Raji (cell line): Measurements from ENCODE around the gene HLF.

Source experiments
- POLR2A ChIP-seq: IDR thresholded peaks from 2 replicates; pipeline ENCODE4 v1.6.1; 2011; ENCODE audit warnings: low read depth, low read length, control low read depth; ENCODE audit not compliant: insufficient read depth

The HLF gene

GRCh38 chr17:55335625-55336024 lies 70.9 kb downstream of the HLF start:
- TF ChIP-seq POLR2A = no peak

GRCh38 chr17:55336426-55336825 lies 71.7 kb downstream of the HLF start:
- TF ChIP-seq POLR2A = no peak

DNA sequence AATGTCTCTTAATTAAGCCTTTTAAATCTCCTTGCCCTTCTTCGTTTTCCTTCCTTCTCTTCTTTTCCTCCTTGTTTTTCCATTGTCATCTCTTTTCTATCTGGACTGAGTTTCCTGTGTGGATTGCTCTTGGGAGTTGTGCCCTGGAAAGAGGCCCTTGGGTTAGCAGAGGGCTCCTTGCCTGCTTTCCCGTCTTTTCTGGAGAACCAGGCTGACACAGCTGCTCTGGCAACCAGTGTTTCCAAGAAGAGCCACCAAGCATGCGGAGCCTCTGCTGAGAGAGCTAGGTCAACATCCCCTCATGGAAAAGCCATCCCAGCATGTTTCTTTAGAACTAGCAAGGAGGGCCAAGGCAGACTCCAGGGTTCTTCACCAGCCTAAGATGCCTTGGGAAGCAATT lies 75.4 kb downstream of the HLF start:
- no peak for TF ChIP-seq POLR2A

- no peak for TF ChIP-seq POLR2A
These were observed 75.9 kb downstream of the HLF start for GRCh38 chr17:55340686-55341085.

DNA sequence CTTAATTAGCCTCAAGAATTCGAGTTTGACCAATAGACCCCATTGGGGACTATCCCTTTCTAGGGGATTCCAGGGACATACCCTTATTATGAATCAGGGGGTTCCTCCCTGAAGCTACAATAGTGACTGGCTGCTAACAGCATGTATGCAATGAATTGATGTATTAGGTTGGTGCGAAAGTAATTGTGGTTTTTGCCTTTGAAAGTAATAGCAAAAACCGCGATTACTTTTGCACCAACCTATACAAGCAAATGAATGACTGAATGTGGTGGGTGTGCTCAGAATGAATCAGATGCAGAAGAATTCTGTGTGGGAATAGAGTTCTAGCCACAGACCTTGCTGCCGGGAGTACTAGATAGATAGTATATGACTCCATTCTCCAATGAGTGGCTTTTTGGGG lies 76.7 kb downstream of the HLF start:
- TF ChIP-seq POLR2A = no peak

GRCh38 chr17:55342800-55343585 lies 78.2 kb downstream of the HLF start:
- no peak for TF ChIP-seq POLR2A

GRCh38 chr17:55343900-55344513 lies 79.2 kb downstream of the HLF start:
- TF ChIP-seq POLR2A = no peak

DNA sequence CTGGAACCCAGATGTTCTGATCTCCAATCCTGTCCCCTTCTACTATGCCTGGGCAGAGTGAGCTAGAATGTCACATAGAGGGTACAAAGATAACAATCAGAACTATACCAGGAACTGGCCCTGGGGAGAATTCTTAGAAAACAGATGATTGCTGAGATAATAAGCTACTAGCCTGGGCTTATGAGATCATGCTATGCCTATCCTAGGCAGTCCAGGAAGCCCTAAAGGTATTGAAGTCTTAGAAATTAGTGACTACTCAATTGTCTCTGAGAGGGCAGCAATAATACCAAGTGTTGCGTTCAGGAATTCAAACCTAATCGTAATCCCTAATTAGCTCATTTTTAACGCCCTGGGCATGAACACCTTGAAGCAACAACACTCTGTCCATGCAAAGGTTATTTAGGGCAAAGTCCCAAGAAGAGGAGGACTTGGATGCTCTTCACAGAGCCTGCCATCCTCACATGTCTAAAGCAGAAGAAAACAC lies 79.8 kb downstream of the HLF start:
- no peak for TF ChIP-seq POLR2A

- TF ChIP-seq POLR2A = no peak
These were observed 80.4 kb downstream of the HLF start for GRCh38 chr17:55345132-55345531.

- TF ChIP-seq POLR2A = no peak
These were observed 81.9 kb downstream of the HLF start for GRCh38 chr17:55346658-55347057.

GRCh38 chr17:55347341-55347740 lies 82.6 kb downstream of the HLF start:
- TF ChIP-seq POLR2A = no peak

DNA sequence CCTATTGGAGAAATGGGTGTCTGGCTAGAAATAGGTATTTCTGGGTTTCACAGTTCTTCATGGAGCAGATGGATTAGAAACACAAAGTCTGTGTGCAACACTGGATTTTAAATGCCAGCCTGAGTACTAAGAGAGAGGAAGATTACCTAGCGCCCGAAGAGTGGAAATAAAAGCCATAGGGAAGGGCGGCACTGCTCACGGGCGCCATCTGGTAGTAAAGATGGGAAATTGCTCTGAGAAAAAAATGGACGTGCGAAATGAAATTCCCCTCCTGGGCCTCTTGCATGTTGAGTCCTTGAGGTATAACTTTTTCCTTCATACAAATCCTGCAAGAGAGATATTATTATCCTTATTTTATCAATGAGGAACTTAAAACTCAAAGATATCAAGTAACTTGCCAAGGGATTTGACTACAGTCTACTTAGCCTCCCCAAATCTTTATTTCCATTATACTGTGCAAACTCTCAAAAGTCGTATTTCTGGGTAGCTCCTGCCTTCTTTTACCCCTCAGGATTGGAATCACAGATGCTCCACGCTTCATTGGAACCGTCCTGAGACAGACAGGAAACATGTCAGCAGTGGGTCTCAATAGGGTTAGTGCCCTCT lies 84.1 kb downstream of the HLF start:
- no peak for TF ChIP-seq POLR2A

DNA sequence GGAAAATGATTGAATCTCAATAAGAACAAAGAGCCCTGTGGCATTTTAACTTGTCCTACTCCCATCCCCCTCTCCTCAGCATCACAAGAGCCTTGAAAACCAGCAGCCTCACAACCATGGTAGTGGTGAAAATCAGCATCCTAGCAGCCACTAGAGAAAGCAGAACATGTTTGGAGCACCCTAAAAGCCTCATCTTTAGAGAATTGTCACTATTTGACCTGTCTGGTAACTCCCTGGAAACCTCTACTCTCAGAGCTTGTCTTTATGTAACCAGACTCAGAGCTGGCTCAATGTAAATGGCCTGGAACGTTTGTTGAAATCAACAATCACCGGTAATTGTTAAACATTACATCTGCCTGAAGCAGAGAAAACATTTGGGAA lies 86.1 kb downstream of the HLF start:
- TF ChIP-seq POLR2A = no peak

DNA sequence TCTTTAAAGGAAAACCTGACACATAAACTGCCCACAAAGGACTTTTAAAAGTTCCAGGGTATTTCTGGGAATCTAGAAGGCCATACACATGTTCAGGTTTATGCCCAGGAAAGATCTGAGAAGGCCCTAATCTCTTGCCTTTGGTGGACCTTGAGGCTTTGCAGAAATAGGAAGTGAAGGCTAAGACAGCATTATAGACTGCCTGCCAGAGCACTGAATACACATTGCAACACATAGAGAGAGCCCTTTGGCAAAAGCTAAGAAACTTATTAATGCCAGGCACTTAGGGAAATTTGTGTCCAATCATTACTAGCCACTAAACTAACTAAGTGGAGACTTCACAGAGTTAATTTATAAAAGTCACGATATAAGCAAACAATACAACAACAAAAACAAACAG lies 86.5 kb downstream of the HLF start:
- TF ChIP-seq POLR2A = no peak

DNA sequence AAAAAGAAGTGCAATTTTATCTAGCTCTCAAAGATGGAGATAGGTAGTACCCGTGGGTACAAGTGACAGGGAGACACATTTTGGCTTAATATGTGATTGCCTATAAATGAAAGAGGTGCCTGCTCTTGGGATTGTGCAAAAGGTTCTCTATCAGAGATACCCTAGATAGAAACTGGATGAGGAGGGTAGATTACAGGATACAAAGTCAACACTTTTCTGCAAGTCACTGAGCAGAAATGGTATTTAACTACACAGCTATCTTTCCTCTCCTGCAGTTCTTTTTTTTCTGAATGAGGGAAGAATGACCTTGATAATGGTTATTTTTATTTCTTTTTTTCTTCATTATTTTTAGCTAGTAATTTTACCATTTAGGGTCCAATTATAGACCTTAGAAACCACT lies 89.2 kb downstream of the HLF start:
- TF ChIP-seq POLR2A = no peak

DNA sequence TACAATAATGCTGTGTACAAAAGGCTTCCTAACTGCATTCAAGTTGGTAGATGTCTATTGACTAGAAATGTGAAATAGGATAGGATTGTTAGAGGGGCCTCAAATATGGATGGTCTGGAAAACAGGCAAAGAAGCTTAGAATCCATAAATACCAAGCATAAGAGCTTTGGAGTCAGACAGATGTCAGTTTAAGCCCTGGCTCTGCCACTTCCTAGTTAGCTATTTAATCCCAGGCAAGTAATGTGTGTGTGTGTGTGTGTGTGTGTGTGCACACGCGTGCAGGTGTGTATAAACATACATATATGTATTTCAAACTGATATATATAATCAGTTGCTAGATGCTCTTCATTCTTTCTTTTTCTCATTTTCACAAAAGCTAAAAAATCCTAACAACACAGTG lies 90.2 kb downstream of the HLF start:
- no peak for TF ChIP-seq POLR2A

DNA sequence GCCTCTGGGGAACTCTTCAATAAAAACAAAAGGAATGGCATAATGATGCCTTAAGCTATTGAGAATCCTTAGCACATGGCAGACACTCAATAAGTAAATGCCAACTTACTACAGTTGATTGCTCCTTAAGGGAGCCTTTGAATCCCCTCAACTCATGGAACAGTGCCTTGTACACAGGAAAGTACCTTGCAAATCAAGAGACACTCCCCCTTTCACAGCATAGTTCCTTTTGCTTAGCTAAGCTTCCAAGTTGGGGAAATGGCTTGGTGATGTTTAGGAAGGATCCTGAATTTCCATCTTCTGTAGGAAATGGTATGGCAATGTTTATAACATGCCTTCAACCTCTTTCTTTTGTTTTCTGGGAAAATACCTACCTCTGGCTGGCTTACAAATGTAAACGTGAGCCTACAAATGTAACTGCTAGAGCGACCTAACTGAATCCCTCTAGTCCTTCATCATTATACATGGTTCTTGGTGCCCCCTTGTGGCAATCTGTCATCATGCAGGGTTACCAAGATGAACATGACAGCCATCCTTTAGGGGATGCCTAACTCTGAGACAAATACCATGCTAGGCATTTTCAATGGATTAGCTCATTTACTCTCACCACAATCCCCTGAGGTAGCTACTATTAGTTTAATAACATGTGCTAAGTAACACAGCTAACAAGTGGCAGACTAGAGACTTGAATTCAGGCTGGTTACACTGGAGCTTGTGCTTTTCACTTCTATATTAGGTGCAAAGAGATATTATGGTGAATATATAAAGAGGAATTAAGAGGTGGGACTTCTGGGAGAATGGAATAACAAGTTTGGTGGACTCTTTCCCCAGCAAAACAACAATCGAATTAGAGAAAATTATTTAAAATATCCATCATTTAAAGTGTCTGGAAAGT lies 91.9 kb downstream of the HLF start:
- no peak for TF ChIP-seq POLR2A
